ENCODE data around the gene FLOT2.
"Not testable (repeated sequence)": the region's sequence is repeated elsewhere in the genome, so short reads cannot be mapped to it uniquely, and the experiment has no call there.

Gene FLOT2

DNA sequence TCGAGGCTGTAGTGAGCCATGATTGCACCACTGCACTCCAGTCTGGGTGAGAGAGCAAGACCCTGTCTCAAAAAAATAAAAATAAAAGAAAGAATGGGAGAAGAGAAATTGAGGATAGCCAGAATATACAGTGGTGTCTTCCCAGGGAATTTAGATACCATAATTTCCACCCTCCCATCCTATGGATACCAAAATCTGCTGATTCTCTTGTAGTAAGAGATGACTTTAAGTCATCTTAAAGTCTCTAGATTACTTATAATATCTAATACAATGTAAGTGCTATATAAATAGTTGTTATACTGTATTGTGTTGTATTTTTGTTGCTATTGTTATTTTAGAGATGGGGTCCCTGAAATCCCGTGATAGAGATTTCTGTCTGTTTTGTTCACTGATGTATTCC is 44.2 kb downstream of the FLOT2 start:
- in situ Hi-C loops (cut with HindIII; ENCODE audit: low sequenced_read_pairs) = no loop called here

DNA sequence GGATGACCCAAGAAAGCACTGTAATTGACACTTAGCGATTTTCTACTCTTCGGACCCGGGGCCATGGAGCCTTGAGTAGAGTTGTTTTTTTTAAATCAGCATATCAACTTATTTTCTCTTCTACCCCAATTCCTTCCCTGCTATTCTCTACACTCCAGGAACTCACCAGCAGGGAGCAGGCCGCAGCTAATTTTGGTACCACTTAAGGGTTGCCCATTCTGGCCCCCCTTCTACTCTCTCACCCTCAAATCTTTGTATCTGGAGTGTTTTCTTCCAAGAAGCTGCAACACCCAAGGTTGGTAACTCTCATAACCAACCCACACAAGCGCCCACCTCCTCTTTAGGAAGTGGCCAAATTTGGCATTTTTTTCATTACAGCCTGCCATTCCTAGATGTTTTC is 48.3 kb downstream of the FLOT2 start:
- in situ Hi-C loops (cut with HindIII; ENCODE audit: low sequenced_read_pairs) = no loop called here

DNA sequence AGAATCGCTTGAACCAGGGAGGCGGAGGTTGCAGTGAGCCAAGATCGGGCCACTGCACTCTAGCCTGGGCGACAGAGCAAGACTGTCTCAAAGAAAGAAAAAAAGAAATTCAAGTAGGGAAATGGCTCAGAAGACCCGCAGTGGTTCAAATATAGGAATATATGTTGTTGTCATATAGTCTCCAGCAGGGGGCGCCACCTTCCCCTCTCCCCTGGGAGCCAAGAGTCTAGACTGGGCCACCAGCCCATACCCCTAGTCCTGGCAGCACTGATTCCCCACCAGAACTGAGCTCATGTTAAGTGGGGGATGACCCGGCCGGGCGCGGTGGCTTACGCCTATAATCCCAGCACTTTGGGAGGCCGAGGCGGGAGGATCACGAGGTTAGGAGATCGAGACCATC is 48.9 kb downstream of the FLOT2 start:
- in situ Hi-C loops (cut with HindIII; ENCODE audit: low sequenced_read_pairs) = not testable (repeated sequence)

DNA sequence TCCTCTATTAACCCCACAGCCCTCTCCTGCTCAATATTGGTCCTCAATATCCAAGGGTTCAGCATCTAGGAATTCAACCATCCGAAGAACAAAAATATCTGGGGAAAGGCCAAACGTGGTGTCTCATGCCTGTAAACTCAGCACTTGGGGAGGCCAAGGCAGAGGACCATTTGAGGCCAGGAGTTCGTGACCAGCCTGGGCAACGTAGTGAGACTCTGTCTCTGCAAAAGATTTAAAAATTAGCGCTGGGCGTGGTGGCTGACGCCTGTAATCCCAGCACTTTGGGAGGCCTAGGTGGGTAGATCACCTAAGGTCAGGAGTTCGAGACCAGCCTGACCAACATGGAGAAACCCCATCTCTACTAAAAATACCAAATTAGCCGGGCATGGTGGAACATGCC is 50.8 kb downstream of the FLOT2 start:
- in situ Hi-C loops (cut with HindIII; ENCODE audit: low sequenced_read_pairs) = not testable (repeated sequence)

DNA sequence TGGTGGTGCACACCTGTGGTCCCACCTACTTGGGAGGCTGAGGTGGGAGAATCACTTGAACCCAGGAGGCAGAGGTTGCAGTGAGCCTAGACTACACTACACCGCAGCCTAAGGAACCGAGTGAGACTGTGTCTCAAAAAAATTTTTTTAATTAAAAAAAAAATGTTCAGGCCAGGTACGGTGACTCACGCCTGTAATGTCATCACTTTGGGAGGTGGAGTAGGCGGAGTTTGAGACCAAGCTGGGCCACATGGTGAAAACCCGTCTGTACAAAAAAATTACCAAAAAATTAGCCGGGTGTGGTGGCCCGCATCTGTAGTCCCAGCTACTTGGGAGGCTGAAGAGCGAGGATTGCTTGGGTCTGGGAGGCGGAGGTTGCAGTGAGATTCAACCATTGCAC is 51.3 kb downstream of the FLOT2 start:
- in situ Hi-C loops (cut with HindIII; ENCODE audit: low sequenced_read_pairs) = no loop called here

DNA sequence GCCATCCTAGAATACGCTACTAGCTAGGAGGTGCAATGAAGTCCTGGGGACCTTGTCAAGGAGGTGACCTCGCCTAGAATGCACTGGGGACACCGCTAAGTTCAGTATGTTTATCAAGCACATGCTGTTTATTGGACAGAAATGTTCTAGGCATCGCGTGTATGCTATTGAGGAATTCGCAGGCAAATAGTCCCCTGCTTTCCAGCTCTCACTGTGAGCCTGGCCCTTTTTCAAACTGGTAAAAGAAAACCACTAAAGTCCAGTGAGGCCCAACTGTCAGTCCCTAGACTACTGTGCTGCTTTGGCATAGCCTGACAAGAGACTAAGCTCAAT is 53.8 kb downstream of the FLOT2 start:
- in situ Hi-C loops (cut with HindIII; ENCODE audit: low sequenced_read_pairs) = no loop called here

DNA sequence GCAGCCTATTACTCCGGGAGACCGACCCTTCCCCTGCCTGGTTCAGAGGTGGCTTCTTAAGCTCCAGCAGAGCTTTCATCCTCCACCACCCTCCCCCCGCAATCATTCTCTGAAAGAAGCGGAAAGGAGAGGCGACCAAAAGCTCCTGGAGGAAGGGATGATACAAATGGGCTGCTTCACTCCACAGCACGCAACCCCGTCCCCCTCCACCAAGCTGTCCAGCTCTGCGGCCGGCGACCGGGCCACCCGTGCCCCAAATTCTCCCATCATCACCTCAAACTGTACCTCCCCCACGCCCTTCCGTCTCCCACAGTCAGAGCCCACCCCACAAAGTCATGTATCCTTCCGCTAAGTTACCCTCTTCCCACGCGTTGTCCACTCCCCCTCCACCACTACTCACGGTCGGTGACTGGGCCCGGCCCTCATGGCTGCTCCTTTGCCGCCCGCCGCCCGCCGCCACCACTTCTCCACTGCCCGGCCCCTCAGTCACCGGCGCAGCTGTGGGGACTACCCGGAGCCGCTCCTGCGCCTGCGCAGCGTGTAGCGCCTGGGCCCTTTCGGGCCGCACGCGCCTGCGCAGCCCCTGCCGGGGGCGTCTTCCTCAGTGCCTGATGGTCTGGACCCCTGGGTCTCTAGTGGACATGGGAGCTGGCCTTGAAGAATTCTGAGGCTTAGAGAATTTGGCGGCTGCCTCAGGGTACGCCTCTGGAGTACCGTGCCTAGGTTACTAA is 55.1 kb downstream of the FLOT2 start, which contains the start of gene FAM222B:
TSS of gene FAM222B (minus strand) at position 509 of the 731 bp plus-strand sequence. CDS start 76,123 bp downstream, outside the sequence.
- in situ Hi-C loops (cut with HindIII; ENCODE audit: low sequenced_read_pairs) = no loop called here

DNA sequence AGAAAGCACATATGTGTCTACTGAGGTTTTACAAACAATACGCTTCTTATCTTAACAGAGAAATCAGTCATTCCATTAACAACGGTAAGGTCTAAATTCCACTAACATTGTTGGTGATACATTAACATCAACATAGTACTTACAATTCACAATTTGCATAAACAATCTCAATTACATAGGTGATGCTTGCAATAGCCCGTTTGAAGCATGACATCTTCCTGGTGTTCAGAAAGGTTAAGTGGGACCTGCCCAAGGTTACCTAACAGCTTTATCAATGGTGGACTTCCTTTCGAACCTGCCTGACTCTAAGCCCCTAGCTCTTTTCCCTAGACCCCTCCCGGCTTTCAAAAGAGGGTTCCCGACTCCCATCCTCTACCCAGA is 55.6 kb downstream of the FLOT2 start:
- in situ Hi-C loops (cut with HindIII; ENCODE audit: low sequenced_read_pairs) = no loop called here

DNA sequence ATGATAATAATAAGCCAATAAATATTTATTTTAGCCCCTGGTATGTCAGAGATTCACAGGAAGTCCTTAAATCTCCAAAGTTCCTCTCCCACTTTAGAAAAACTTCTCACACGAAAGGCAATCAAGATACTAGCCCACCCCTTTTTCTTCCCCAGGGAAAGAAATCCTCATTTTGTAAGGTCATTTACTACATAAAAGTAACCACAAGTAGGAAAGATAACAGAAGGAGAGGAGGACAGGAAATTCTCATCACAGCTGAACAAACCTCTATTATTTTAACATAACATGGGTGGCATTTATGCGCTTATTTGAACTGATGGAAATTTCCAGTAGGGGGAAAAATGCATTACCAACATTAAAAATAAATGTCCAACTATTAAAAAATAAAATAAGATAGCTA is 58.3 kb downstream of the FLOT2 start:
- in situ Hi-C loops (cut with HindIII; ENCODE audit: low sequenced_read_pairs) = no loop called here

DNA sequence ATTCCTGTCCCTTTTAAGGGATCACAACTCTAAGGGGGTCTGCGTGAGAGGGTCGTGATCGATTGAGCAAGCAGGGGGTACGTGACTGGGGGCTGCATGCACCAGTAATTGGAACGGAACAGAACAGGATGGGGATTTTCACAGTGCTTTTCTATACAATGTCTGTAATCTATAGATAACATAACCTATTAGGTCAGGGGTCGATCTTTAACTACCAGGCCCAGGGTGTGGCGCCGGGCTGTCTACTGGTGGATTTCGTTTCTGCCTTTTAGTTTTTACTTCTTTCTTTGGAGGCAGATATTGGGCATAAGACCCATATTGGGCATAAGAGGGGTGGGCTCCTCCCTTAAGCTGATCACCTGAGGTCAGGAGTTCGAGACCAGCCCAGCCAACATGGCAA is 61.0 kb downstream of the FLOT2 start:
- in situ Hi-C loops (cut with HindIII; ENCODE audit: low sequenced_read_pairs) = not testable (repeated sequence)

DNA sequence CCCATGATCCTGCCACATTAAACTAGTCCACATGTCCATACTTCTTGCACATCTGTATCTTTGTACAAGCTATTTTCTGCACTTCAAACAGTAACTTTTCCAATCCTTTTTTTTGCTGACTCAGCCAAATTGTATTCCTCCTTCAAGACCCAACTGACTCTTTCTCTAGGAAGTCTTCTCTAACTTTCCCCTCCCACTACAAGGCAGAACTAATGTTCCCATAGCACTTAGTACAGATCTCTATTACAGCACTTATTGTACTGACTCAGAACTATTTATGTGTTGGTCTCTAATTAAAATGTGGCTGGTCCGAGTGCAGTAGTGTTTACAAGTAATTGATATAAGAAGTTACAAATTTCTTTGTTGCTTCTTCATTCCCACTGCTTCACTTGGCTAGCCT is 63.1 kb downstream of the FLOT2 start:
- in situ Hi-C loops (cut with HindIII; ENCODE audit: low sequenced_read_pairs) = no loop called here

All from DLD1 (cell line).